ENCODE measurements around the gene TUBA4A.
"Not testable (repeated sequence)": the region's sequence is repeated elsewhere in the genome, so short reads cannot be mapped to it uniquely, and the experiment has no call there.

TUBA4A gene

DNA sequence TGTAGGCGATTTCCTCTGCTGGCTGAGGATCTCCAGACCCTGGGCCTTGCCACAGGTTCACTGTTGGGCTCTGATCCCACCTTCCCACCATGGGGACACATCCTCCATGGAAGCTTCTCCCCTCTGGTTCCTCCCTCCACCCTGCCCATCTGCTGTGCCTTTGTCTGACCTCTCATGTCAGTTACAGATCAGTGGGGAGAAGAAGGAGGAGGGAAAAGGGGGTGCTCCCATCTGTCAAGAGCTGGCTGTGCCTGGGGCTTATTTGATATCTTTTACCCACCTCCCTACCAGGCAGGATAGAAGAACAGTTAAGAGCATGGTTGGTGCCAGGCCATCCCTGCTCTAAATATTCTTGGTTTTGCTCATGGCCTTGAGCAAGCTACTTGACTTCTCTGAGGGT is 13.2 kb upstream of the TUBA4A start:
- DNase-seq: no peak

DNA sequence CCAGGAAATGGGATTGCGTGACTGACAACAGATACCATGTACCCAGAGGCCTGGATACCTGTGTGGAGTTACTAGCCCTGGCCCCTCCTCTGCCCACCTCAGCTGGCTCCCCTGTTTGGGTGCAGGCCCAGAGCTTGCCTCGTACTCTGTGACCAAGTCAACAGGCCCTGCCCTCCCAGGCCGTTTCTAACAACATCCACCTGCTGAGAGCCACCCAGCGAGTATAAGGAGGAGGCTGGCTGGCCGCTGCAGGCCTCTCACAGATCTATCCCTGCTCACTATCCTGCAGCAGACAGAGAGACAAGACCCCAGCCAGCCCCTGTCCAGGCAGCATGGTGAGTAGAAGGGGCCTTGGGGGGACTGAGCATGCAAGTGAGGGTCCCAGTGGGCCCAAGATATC is 12.5 kb upstream of the TUBA4A start:
- no peak for DNase-seq

DNA sequence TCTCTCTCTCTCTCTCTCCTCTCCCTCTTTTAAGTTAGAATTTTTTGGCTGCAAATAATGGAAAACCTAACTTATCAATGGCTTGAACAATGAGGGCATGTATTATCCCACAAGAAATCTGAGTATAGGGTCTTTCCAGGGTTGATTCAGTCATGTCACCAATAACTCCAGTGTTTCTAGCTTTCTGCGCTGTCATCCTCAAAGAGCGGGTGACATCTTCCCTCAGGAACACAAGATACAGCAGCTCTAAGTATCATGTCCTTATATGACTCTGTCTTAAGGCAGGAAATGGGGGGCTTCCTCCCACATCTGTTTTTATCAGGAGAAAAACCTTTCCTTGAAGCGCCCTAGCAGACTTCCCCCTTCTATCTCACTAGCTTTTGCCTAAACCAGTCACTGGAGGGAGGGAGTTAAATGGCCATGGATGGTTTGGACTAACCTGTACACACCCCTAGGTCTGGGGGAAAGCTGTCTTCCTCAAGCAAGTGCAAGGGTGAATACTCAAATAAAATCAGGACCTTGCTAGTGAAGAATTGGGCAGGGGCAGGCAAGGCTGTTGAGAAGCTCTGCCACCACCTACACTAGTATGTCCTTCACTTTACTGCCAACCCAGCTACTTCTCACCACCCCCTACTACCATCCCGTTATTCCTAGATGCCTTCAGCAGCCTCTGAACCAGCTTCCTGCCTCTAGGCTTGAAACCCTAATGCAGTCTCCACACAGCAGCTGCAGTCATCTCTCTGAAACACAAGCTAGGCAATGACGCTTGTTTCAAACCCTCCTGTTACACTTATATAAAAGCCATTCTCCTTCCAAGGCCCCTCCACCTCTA is 7.5 kb upstream of the TUBA4A start:
- no peak for DNase-seq

DNA sequence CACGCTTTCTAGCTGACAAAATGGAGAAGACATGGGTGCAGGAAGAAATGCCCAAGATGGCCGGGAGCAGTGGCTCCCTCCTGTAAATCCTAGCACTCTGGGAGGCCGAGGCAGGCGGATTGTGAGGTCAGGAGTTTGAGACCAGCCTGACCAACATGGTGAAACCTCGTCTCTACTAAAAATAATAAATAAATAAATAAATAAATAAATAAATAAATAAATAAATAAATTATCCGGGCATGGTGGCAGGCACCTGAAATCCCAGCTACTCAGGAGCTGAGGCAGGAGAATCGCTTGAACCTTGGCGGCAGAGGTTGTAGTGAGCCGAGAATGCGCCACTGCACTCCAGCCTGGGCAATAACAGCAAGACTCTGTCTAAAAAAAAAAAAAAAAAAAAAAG is 5.2 kb upstream of the TUBA4A start:
- DNase-seq: not testable (repeated sequence)

DNA sequence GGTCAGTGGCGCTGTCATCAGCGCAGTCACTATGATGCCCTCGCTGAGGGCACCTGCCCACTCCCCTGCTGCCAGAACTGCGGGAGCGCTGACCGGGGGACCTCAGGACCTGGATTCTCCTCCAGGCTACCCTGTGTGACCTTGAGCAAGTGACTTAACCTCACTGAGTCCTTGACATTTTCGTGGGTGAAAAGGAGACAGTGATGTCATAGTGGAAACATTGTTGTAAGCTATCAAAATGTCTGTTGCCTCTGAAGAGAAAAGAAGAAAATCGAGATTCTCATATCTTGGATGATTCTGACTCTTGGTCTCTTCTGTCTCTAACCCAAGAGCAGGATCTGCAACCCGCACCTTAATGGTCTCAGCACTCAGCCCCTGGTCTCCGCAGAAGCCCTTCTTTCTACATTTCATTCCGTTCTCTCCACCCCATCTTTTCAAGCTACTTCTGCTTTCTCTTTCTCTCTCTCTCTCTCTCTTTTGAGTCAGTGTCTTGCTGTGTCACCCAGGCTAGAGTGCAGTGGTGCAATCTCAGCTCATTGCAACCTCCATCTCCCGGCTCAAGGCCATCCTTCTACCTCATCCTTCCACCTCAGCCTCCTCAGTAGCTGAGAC is 978 bp upstream of the TUBA4A start:
- no peak for DNase-seq

DNA sequence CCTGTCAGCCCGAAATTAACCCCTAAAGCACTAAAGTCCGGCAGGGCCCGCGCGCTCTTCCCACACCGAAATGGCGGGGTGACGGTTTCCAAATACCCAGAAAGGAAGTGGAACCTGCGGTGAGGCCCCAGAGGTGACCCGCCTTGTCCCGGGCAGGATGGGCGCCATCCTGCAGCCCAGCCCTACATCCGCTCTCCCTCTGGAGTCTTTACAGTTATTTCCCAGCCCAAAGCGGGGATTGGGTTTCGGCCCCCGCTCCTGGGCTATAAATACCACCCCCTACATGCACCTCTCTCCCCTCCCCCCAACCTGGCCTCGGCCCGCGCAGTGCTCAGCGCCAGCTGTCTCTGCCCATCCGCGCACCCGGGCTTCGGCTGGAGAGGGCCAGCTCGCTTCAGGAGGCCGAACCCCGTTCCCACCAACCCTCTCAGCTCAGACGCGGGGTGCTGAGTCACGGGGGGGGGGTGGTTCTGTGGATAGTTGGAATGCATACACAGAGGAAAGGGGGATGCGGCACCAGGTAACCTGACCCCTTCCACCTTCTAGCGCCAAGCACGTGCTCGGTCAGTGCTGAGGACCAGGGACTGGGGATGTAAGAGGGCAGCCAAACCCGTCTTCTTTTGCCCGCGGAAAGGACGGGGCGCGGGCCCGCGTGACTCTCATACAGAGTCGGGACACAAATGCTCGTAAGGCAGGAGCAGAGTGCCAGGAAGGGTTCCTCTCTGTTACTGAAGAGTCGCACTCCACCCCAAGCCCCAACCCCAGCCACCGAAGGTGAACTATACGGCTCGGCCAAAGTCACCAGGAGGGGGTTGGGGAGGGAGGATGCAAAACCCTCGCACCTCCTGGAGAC is 592 bp downstream of the TUBA4A start, which contains the start of gene TUBA4B:
Gene TUBA4B, plus strand, starts transcription at position 344 of the 853 bp plus-strand sequence. Its CDS starts 165 bp downstream, at position 509.
- DNase-seq: peak in 2 of 3 experiments; percentile 36 to 51

DNA sequence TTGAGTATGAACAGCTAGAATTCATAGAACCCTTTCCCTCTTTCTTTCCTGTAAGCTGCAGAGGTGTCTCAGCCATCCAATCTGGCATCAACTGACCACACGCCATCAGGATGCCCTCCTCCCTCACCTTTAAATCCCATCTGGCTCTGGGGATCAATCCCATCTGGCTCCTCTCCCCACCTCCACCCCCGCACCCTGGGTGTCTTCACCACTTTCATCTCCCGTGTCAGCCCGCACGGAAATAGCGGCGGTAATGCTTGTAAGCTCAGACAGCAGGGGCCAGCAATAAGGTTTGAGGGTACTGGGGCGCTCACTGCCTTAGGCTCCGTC is 1.2 kb downstream of the TUBA4A start:
- DNase-seq: peak in 2 of 3 experiments; percentile 36 to 60

DNA sequence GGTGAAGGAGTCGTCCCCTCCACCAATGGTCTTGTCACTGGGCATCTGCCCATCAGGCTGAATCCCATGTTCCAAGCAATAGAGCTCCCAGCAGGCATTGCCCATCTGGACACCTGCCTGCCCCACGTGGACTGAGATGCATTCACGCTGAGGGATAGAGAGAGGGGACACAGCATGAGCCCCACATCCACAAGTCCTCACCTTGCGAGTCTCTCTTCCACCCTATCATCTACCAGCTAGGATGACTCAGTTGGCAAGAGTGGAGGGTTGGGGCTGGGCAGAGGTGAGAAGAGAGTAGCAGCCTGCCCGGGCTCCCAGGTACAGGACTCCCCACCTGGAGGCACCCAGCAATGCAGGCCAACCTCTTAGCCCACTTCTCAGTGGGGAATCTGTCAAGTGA is 1.6 kb downstream of the TUBA4A start:
- DNase-seq: peak in 2 of 3 experiments; percentile 39 to 66

DNA sequence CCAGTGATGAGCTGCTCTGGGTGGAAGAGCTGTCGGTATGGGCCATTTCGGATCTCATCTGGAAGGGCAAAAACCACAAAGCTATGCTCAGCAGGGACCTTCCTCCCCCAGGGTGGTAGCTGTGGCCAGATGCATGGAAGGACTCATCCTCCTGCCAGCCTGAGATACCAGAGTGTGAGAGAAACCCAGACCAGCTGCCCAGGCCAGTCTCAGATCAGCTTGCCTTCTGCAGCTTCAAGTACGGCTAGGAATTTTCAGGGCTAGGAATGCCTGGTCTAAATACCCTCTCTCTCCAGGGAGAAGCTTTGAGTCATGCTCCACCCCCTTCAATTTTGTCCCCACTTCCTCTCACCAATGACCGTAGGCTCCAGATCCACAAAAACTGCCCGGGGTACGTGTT is 2.1 kb downstream of the TUBA4A start:
- DNase-seq: no peak

DNA sequence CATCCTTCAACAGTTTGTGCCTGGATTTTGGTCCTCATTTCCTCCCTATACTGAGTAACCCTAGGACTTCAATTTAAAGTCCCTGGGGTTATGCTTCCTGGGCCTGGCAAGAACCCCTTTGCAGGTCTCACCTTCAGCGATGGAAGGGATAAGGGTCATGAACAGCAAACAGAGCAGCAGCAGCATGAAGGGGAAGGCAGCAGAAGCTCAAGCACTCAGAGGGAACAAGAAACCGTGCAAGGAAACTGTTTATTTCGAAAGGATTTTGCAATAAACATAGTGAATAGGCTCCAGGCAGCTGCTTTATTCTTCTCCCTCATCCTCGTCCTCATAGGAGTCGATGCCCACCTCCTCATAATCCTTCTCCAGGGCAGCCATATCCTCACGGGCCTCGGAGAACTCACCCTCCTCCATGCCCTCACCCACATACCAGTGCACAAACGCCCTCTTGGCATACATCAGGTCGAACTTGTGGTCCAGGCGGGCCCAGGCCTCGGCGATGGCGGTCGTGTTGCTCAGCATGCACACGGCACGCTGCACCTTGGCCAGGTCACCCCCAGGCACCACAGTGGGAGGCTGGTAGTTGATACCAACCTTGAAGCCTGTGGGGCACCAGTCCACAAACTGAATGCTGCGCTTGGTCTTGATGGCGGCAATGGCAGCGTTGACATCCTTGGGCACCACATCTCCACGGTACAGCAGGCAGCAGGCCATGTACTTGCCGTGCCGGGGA is 3.5 kb downstream of the TUBA4A start:
- DNase-seq: no peak

DNA sequence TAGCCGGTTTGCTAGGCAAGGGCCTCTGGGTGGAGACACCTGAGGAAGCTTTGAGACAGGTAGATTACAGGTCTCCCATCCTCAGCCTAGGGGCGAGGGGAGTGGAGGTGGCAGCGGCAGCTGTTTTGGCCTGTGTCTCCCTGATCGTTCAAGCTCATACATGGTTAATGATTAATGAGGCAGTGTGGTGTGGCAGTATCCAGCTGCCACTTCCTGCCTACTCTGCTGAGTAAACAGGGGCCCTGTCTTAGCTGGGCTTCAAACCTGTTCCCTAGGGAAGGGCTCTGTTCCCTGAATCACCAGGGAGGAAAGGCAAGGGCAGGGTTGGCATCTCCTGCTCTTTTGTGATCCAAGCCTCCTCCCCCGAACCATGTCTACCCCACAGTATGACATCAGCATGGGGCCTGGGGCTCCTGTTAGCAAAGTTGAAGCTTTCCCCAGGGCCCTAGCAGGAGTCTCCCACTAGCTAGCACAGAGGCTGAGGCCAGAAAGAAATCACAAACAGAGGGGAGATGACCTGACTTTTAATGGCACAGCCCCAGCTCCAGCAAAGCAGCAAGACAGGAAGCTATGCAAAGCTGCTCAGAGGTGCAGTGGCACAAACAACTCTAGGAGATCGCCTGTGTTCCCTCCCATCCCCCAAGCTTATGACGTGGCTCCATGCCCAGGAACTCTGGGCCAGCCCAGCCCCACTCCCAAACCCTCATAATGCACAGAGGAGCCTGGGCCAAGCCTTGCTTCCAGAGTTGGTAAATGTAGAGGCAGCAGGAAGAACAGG is 4.3 kb downstream of the TUBA4A start:
- peak in 2 of 3 experiments; percentile 80 to 92 for DNase-seq

DNA sequence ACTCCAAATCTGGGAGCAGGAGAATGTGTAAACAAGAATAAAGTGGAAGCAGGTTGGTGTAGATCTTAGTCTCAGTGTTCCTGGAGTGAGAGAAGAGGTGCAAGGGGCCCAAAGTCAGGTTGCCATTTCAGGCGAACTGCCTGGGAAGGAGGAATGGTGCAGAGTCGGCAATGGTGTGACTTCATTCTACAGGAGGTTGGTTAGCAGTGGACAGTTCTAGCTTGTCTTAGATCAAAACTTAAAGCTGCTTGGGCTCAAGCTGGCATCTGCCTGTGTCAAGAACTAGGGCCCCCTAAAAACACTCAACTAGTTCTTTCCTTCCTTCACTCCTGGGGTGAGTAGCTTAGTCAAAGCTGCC is 4.9 kb downstream of the TUBA4A start:
- DNase-seq: no peak

DNA sequence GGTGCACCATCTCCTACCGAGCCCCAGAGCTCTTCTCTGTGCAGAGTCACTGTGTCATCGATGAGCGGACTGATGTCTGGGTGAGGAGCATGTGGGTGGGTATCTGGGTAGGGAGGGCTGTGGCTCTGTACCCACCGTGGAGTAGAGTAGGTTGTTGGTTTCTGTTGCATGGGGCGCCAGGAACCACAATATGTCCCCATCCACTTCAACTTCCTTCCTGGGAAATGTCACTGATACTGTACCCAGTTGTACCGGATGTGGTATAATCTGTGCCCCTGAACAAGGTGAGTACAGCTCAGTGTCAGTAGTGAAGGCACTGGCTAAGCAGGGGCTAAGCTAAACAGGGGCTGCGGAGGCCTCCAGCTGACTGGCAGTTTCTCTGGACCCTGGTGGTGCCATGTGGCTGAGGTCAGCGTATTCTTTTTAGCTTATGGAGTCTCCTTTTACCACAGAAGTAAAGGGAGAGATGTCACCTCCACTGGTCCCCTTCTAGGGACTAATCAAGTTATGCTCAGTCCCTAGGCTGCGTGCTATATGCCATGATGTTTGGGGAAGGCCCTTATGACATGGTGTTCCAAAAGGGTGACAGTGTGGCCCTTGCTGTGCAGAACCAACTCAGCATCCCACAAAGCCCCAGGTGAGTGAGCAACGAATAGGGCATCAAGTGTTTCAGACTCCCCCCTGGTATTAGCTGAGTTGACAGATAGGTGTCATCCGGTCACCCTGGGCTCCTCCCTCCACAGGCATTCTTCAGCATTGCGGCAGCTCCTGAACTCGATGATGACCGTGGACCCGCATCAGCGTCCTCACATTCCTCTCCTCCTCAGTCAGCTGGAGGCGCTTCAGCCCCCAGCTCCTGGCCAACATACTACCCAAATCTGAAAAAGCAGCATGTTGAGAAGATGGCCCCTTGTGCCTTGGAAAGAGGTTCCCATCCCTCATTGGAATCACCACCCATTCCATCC is 5.8 kb downstream of the TUBA4A start:
- no peak for DNase-seq

DNA sequence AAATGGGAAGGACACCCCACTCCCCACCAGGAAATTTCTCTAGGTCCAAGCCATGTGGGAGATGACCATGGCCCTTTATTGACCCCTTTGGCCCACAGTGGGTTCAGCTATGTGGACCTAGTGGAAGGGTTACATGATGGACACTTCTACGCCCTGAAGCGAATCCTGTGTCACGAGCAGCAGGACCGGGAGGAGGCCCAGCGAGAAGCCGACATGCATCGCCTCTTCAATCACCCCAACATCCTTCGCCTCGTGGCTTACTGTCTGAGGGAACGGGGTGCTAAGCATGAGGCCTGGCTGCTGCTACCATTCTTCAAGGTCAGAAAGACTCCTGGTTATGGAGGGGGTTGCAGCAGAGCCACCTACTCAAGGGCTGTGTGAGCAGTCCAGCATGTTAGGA is 7.2 kb downstream of the TUBA4A start:
- no peak for DNase-seq

DNA sequence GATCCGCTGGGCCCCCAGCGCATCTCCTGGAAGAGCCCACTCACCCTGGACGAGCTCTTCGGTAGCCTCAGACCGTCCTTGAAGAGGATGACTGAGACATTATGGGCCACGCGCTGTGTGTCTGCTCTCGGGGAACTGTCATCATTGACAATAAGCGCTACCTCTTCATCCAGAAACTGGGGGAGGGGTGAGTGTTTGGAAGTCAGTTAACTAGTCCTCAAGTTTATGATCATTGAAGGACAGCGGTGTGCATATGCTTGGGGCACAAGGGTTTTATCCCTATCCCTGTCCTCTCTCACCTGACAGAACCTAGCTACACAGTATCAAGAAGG is 7.9 kb downstream of the TUBA4A start:
- peak in 1 of 3 experiments; percentile 41 for DNase-seq

DNA sequence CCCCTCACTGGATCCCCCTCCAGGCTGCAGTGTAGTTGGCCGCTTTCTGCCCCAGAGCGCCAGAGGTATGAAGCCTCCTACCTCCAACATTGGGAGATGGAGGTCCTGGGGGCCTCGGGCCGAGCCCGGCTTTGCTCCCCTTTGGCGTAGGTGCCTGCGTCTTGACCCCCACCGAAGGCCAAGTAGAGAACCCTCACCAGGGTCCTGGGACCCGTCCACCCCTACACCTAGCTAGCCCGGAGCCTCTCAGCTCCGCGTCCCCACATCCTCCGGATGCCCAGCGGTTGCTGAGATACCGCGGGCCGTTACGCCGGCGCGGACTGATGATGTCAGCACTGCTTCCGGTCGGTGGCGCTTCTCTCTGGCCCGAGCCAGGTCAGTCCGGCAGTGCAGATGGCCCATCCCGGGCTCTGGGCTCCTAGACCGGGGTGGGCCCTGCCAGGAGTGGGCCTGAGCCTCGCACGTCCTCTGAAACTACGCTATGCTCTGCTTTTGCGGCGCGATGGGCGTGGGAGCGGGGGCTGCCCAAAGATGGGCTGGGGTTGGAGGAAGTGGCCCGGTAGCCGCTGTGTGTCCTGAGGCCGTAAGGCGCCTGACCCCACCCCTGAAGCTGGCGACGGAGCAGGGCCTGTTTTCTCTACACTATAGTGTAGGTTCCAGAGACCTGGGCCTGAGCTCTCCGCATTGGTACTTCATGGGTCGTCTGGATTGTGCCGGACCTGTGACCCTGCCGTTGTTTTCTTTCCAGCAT is 8.4 kb downstream of the TUBA4A start, which contains the start of the genes GLB1L and STK16:
Gene GLB1L, minus strand, starts transcription at position 297 of the 751 bp plus-strand sequence. CDS start 1,871 bp downstream, outside the sequence.
Gene STK16, plus strand, starts transcription at position 332 of the 751 bp plus-strand sequence. CDS start 521 bp downstream, outside the sequence.
- DNase-seq: peak; percentile 79 to 90 (median 83)

DNA sequence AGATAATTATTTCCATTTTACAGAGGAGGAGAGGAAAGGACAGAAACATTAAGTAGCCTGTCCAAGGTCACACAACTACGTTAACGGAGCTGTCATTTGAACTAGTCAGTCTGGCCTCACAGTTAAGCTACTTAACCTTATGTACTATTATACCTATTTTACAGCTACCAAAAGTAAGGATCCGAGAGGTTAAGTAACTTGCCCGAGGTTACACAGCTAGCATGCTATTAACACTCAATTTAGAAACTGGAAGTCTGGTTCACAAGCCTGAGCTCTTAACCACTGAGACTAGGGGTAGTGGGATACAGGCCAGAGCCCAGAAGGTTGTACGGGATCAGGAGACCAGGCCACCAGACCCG is 8.9 kb downstream of the TUBA4A start:
- no peak for DNase-seq

DNA sequence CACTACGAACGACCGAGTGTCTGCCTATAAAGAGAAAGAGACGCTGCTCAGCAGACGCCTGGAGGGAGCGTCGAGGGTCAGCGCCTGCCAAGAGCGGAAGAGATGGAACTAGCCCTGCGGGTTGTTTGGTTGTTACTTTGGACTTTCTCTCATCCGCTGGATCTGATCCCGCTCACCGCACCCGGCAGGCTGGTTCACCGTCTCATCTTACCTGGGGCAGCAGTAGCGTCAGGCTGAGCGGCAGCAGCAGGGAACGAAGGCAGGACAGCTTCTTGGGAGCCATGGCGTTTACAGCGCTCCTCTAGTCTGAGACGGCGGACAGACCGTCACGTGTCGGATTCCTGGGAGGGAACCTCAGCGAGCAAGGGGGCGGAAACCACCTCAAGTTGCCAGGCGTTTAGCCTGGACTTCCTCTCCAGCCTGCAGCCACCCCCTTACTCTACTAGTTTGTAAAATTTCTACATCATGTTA is 10.4 kb downstream of the TUBA4A start:
- no peak for DNase-seq

DNA sequence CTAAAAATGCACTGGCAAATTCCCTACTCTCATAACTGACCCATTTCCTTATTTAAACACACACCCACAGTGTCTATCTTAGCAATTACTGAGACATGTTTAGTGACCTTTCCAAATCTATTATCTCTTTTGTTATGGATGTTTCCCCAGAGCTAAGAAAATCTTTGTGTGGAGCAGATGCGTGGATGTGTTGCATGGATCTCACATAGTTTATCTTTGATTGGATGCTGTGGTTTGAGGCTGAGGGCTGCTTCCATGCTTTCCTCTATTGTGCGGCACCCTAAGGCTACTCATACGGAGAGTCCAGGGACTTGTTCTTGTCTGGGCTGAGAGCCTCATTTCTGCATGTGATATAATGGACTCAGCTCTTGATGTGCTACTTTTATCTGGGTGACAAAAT is 19.4 kb downstream of the TUBA4A start:
- DNase-seq: no peak

DNA sequence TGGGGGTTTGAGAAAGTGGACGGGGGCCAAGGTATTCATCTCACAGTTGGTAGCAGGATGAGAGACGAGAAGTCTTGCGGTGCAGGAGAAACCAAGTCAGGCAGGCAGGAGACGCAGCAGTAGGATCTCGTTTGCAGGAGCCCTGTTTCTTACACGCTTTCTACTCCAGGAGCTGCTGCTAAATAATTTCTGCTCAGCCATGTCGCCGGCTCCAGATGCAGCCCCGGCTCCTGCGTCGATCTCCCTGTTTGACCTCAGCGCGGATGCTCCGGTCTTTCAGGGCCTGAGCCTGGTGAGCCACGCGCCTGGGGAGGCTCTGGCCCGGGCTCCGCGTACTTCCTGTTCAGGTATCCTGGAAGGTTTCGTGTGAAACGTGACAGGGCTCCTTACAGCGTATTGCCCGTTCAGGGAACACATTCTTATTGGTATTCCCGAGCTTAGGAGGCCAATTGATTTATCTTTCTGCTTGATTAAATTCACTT is 23.6 kb downstream of the TUBA4A start:
- DNase-seq: peak in 2 of 3 experiments; percentile 59 to 67

All from NCI-H1417 (cell line).